ENCODE results near the gene ZNF578. TPM values are rescaled to one million over a fixed set of nuclear protein-coding genes. Genes with fewer than 3 reads are reported as not detected.
"Not testable (repeated sequence)": the region's sequence is repeated elsewhere in the genome, so short reads cannot be mapped to it uniquely, and the experiment has no call there.

Gene ZNF578
- total RNA-seq, 1 experiment from 2014 or later = not detected

DNA sequence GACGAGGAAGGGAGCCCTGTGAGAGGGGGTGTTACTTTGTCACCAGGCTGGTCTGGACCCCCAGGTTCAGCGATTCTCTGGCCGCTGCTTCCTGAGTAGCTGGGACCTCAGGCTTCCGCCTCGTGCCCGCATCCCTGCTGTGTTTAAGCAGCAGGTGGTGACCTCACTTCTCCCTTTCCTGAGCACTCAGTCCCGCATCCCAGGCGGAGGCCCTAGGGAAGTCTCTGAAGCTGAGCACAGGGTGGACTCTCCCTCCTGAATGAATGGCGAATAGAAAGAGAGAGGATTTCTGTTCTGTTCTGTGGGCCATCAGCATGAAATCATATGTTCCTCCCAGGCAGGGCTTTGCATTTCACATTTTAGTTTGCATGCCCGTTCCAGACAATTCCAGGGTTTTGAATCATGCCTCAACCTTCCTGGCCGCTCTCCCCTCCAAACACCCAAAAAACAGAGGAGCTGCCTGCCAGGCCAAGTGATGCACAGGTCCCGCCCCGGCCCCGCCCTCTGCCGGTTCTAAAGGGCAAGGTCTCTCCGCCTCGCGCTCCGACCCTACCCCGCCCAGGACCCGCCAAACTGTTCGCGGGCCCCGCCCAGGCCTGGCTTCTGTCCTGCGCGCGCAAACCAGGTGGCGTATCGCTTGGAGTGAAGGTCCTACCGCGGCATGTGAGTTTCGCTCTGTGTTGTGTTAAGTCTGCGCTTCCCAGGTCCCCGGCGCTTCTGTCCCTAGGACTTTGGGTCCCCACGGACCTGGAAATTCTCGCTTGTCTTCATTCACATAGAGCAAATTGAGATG is 39.0 kb downstream of the ZNF578 start:
- intact Hi-C loops (cut with micrococcal nuclease) = no loop called here
- ChIA-PET CTCF (no interaction called here), POLR2A (no interaction called here)
- no peak for DNase-seq (ENCODE audit: unreplicated experiment)
- no TSS peak for BruUV-seq (replicated peaks)
- H3K27ac Mint-ChIP-seq (ENCODE audit: low read depth, unreplicated experiment) = no peak overlapping the region
- no peaks in the 10 kb centered on the region for H3K27me3 Mint-ChIP-seq (ENCODE audit: insufficient read depth, unreplicated experiment)
- no peak overlapping the region for H3K4me3 Mint-ChIP-seq (ENCODE audit: unreplicated experiment)
- no peaks in the 10 kb centered on the region for H3K4me1 Mint-ChIP-seq (ENCODE audit: insufficient read depth, unreplicated experiment)
- H3K36me3 Mint-ChIP-seq (ENCODE audit: insufficient read depth, unreplicated experiment) = peaks cover 5% of the 10 kb centered on the region
- TF ChIP-seq CTCF (IDR thresholded peaks at IDR 0.05; ENCODE audit: unreplicated experiment) = no peak
- peaks cover 22% of the 10 kb centered on the region for H3K9me3 Mint-ChIP-seq (ENCODE audit: unreplicated experiment)

DNA sequence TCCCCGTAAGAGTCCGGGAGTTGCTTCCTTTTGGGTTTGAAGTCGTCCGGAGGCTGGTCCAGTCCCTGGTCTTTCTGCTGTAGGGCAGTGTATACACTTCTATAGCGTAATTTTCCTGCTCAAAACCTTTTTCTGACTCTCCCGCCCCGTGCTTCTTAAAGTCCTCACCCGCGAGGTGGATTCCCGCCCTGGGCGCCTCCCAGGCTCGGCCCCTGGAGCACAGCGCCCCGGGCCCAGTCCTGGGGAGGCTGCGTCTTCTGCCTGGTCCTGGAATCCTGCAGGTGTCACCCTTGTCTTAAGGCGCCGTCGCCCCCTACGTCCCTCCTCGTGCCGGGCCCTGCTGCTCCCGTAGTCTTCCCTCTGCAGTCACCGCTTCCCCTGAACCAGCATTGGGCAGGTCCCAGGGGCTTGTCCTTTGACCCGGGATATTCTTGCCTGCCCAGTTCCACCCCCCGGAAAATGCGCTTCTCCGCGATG is 39.7 kb downstream of the ZNF578 start:
- POLR2A ChIA-PET = no interaction called here
- H3K4me3 Mint-ChIP-seq (ENCODE audit: unreplicated experiment) = no peak overlapping the region

GRCh38 chr19:52494518-52494917 is 41.2 kb downstream of the ZNF578 start:
- intact Hi-C loops (cut with micrococcal nuclease) = no loop called here
- no TSS peak for BruUV-seq (replicated peaks)
- no peaks in the 10 kb centered on the region for H3K27me3 Mint-ChIP-seq (ENCODE audit: insufficient read depth, unreplicated experiment)
- peaks cover 6% of the 10 kb centered on the region for H3K36me3 Mint-ChIP-seq (ENCODE audit: insufficient read depth, unreplicated experiment)
- ChIA-PET CTCF (interaction anchor here (0.7 kb wide), 1 partner anchor 37 kb away, joined by 3 read pairs; no protein-coding TSS in a partner anchor), POLR2A (no interaction called here)
- peaks cover 28% of the 10 kb centered on the region for H3K9me3 Mint-ChIP-seq (ENCODE audit: unreplicated experiment)
- TF ChIP-seq CTCF (IDR thresholded peaks at IDR 0.05; ENCODE audit: unreplicated experiment) = no peak
- DNase-seq (ENCODE audit: unreplicated experiment) = no peak
- no peaks in the 10 kb centered on the region for H3K4me1 Mint-ChIP-seq (ENCODE audit: insufficient read depth, unreplicated experiment)
- H3K4me3 Mint-ChIP-seq (ENCODE audit: unreplicated experiment) = no peak overlapping the region
- H3K27ac Mint-ChIP-seq (ENCODE audit: low read depth, unreplicated experiment) = no peak overlapping the region

More for the DNA sequence above, 39.7 kb downstream of the ZNF578 start:
- Mint-ChIP-seq H3K36me3 (ENCODE audit: insufficient read depth, unreplicated experiment) (peaks cover 5% of the 10 kb centered on the region), H3K9me3 (ENCODE audit: unreplicated experiment) (peaks cover 22% of the 10 kb centered on the region), H3K27me3 (ENCODE audit: insufficient read depth, unreplicated experiment) (no peaks in the 10 kb centered on the region), H3K4me1 (ENCODE audit: insufficient read depth, unreplicated experiment) (no peaks in the 10 kb centered on the region), H3K27ac (ENCODE audit: low read depth, unreplicated experiment) (no peak overlapping the region)
- BruUV-seq (replicated peaks) = no TSS peak
- no peak for DNase-seq (ENCODE audit: unreplicated experiment)
- CTCF ChIA-PET = no interaction called here
- intact Hi-C loops (cut with micrococcal nuclease) = no loop called here
- no peak for TF ChIP-seq CTCF (IDR thresholded peaks at IDR 0.05; ENCODE audit: unreplicated experiment)

DNA sequence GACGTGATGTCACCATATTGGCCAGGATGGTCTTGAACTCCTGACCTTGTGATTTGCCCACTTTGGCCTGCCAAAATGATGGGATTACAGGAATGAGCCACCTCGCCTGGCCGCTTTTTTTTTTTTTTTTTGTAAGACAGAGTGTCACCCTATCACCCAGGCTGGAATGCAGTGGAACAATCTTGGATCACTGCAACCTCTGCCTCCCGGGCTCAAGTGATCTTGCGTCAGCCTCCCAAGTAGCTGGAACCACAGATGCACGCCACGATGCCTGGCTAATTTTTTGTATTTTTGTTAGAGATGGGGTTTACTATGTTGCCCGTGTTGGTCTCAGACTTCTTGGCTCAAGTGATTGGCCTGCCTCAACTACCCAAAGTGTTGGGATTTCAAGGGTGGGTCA is 45.2 kb downstream of the ZNF578 start:
- Mint-ChIP-seq H3K4me3 (ENCODE audit: unreplicated experiment) (no peak overlapping the region), H3K36me3 (ENCODE audit: insufficient read depth, unreplicated experiment) (peaks cover 6% of the 10 kb centered on the region), H3K9me3 (ENCODE audit: unreplicated experiment) (peaks cover 30% of the 10 kb centered on the region), H3K27ac (ENCODE audit: low read depth, unreplicated experiment) (no peak overlapping the region), H3K27me3 (ENCODE audit: insufficient read depth, unreplicated experiment) (no peaks in the 10 kb centered on the region), H3K4me1 (ENCODE audit: insufficient read depth, unreplicated experiment) (no peaks in the 10 kb centered on the region)
- no peak for TF ChIP-seq CTCF (IDR thresholded peaks at IDR 0.05; ENCODE audit: unreplicated experiment)
- intact Hi-C loops (cut with micrococcal nuclease) = no loop called here
- DNase-seq (ENCODE audit: unreplicated experiment) = no peak
- CTCF ChIA-PET = interaction anchor here (0.6 kb wide), 1 partner anchor 125 kb away, joined by 3 read pairs; no protein-coding TSS in a partner anchor
- BruUV-seq (replicated peaks) = no TSS peak
- POLR2A ChIA-PET = no interaction called here

DNA sequence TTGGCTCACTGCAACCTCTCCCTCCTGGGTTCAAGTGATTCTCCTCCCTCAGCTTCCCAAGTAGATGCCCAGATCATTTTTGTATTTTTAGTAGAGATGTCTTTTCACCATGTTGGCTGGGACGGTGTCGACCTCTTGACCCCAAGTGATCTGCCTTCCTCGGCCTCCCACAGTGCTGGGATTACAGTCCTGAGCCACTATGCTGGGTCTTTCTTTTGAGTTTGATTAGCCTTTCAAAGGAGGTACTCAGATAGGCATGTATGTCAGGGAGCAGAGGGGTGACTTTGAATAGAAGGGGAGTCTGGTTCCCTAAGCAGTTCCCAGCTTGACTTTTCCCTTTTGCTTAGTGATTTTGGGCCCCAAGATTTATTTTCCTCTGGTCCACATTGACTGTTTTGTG is 47.1 kb downstream of the ZNF578 start:
- CTCF ChIA-PET; DNase-seq (ENCODE audit: unreplicated experiment); intact Hi-C loops (cut with micrococcal nuclease); BruUV-seq (replicated peaks); H3K27ac Mint-ChIP-seq (ENCODE audit: low read depth, unreplicated experiment); H3K36me3 Mint-ChIP-seq (ENCODE audit: insufficient read depth, unreplicated experiment); H3K4me3 Mint-ChIP-seq (ENCODE audit: unreplicated experiment); H3K27me3 Mint-ChIP-seq (ENCODE audit: insufficient read depth, unreplicated experiment); H3K4me1 Mint-ChIP-seq (ENCODE audit: insufficient read depth, unreplicated experiment): not testable (repeated sequence)
- peaks cover 17% of the 10 kb centered on the region for H3K9me3 Mint-ChIP-seq (ENCODE audit: unreplicated experiment)
- POLR2A ChIA-PET = interaction anchor here (0.6 kb wide), 1 partner anchor 822 kb away, joined by 3 read pairs; no protein-coding TSS in a partner anchor

GRCh38 chr19:52500991-52501390 is 47.6 kb downstream of the ZNF578 start:
- DNase-seq (ENCODE audit: unreplicated experiment); H3K4me3 Mint-ChIP-seq (ENCODE audit: unreplicated experiment); H3K27me3 Mint-ChIP-seq (ENCODE audit: insufficient read depth, unreplicated experiment); POLR2A ChIA-PET; BruUV-seq (replicated peaks); H3K36me3 Mint-ChIP-seq (ENCODE audit: insufficient read depth, unreplicated experiment); H3K27ac Mint-ChIP-seq (ENCODE audit: low read depth, unreplicated experiment); CTCF ChIA-PET; H3K4me1 Mint-ChIP-seq (ENCODE audit: insufficient read depth, unreplicated experiment); intact Hi-C loops (cut with micrococcal nuclease): not testable (repeated sequence)
- H3K9me3 Mint-ChIP-seq (ENCODE audit: unreplicated experiment) = peaks cover 14% of the 10 kb centered on the region

All from MCF 10A (cell line).